SK-N-SH (cell line): ENCODE results near the gene IQGAP1. TPM values are rescaled to one million over a fixed set of nuclear protein-coding genes. Genes with fewer than 3 reads are reported as not detected.

Experiments
- CTCF ChIA-PET: fragments of 300-600, 350-600 bp; formaldehyde crosslinking; extraction: SDS; loops from one replicate; lab custom pipeline; 2021; lab: Yijun Ruan, JAX
- POLR2A ChIA-PET: fragments of 350-600 bp; sonication (Branson Sonifier 250); formaldehyde crosslinking; extraction: SDS; loops from one replicate; lab custom pipeline; 2020; ENCODE audit warnings: antibody characterized with exemption, inconsistent platforms; lab: Yijun Ruan, JAX
- DNase-seq: peaks from one replicate; pipeline ENCODE4 v3.0.0; 2012
- H2AFZ ChIP-seq: fragments of 200-600 bp; sonication (generic); 2 replicates; pipeline ENCODE4 v1.8.1; 2016; ENCODE audit warnings: antibody characterized with exemption, mild to moderate bottlenecking, low read depth
- H3F3A ChIP-seq: fragments of 200-600 bp; sonication (generic); replicated peaks from 2 replicates; pipeline ENCODE3; 2016; ENCODE audit warnings: antibody characterized with exemption, mild to moderate bottlenecking; ENCODE audit not compliant: insufficient read depth
- H3K27ac ChIP-seq, 2 experiments: fragments of 200-500 bp in 1 of 2; fragments of 200-600 bp in 1 of 2; sonication (Bioruptor generic) in 1 of 2; sonication (generic), shearing (Covaris generic) in 1 of 2; 2 replicates each; pipeline versions ENCODE4 v1.5.1 to v1.6.1; 2014 to 2016; ENCODE audit warnings: low read depth in 2 of 2, inconsistent platforms in 1 of 2, low read length in 1 of 2, mild to moderate bottlenecking in 1 of 2, mixed read lengths in 1 of 2
- H3K27me3 ChIP-seq: fragments of 200-600 bp; sonication (generic), shearing (Covaris generic); 2 replicates; pipeline ENCODE4 v1.6.1; 2016; ENCODE audit warnings: mixed run types; ENCODE audit not compliant: insufficient read depth
- H3K36me3 ChIP-seq, 2 experiments: fragments of 200-500 bp in 1 of 2; fragments of 200-600 bp in 1 of 2; sonication (Bioruptor generic) in 1 of 2; sonication (generic) in 1 of 2; replicated peaks in 1 of 2; 2 replicates each; pipeline versions ENCODE3 to v1.5.1; 2014 to 2016; ENCODE audit warnings: low read length in 1 of 2, mild to moderate bottlenecking in 1 of 2; ENCODE audit not compliant: insufficient read depth in 2 of 2, control insufficient read depth in 1 of 2
- H3K4me1 ChIP-seq, 2 experiments: fragments of 200-500 bp in 1 of 2; fragments of 200-600 bp in 1 of 2; sonication (Bioruptor generic) in 1 of 2; sonication (generic), shearing (Covaris generic) in 1 of 2; 2 replicates each; pipeline versions ENCODE4 v1.5.1 to v1.6.1; 2014 to 2016; ENCODE audit warnings: low read depth in 1 of 2, low read length in 1 of 2, mixed run types in 1 of 2; ENCODE audit not compliant: insufficient read depth in 2 of 2, control insufficient read depth in 1 of 2
- H3K4me2 ChIP-seq: fragments of 200-600 bp; sonication (generic), shearing (Covaris generic); 2 replicates; pipeline ENCODE4 v1.6.1; 2017; ENCODE audit warnings: mixed run types
- H3K4me3 ChIP-seq, 2 experiments: fragments of 200-500 bp in 1 of 2; fragments of 200-600 bp in 1 of 2; sonication (Bioruptor generic) in 1 of 2; sonication (generic), shearing (Covaris generic) in 1 of 2; 2 replicates each; pipeline versions ENCODE4 v1.5.1 to v1.8.1; 2014 to 2016; ENCODE audit warnings: low read depth in 2 of 2, inconsistent platforms in 1 of 2, low read length in 1 of 2, mild to moderate bottlenecking in 1 of 2, mixed read lengths in 1 of 2, moderate library complexity in 1 of 2
- H3K79me2 ChIP-seq: fragments of 200-600 bp; sonication (generic); 2 replicates; pipeline ENCODE4 v1.8.1; 2017; ENCODE audit warnings: mild to moderate bottlenecking; ENCODE audit not compliant: insufficient read depth
- H3K9ac ChIP-seq: fragments of 200-600 bp; sonication (generic); 2 replicates; pipeline ENCODE4 v1.6.1; 2017; ENCODE audit warnings: mixed run types
- H3K9me2 ChIP-seq: fragments of 200-600 bp; sonication (generic); 2 replicates; pipeline ENCODE4 v1.6.1; 2017; ENCODE audit warnings: mixed run types
- H3K9me3 ChIP-seq: fragments of 200-600 bp; sonication (generic); 2 replicates; pipeline ENCODE4 v1.6.1; 2017; ENCODE audit warnings: mixed run types, mild to moderate bottlenecking, moderate library complexity
- H4K20me1 ChIP-seq: fragments of 200-600 bp; sonication (generic); 2 replicates; pipeline ENCODE4 v1.6.1; 2017; ENCODE audit warnings: mild to moderate bottlenecking, mixed run types; ENCODE audit not compliant: insufficient read depth
- CHD2 ChIP-seq: fragments of 150-350 bp; IDR thresholded peaks from 2 replicates; pipeline ENCODE4 v1.6.1; 2018; ENCODE audit warnings: low read length; ENCODE audit not compliant: partially characterized antibody
- ELF1 ChIP-seq: IDR thresholded peaks from 2 replicates; pipeline ENCODE4 v1.4.0; 2012
- EP300 ChIP-seq, 2 experiments: IDR thresholded peaks; 2 replicates each; pipeline versions ENCODE4 v1.4.0 to v1.6.1; 2012; ENCODE audit warnings: borderline replicate concordance in 1 of 2, low read depth in 1 of 2, low read length in 1 of 2
- EZH2phosphoT487 ChIP-seq: fragments of 200-600 bp; sonication (generic); IDR thresholded peaks from 2 replicates; pipeline ENCODE4 v1.6.1; 2017; ENCODE audit warnings: low read depth, mixed run types, mild to moderate bottlenecking, antibody characterized with exemption, moderate library complexity, borderline replicate concordance
- FOSL2 ChIP-seq: IDR thresholded peaks from 2 replicates; pipeline ENCODE4 v1.4.0; 2012; ENCODE audit warnings: low read depth, mild to moderate bottlenecking, moderate library complexity, borderline replicate concordance
- FOXJ3 ChIP-seq: sonication (generic); formaldehyde crosslinking; IDR thresholded peaks from 2 replicates; pipeline ENCODE4 v1.5.1; 2020; ENCODE audit warnings: mild to moderate bottlenecking, missing genetic modification reagents
- GABPA ChIP-seq: IDR thresholded peaks from 2 replicates; pipeline ENCODE4 v1.4.0; 2012; ENCODE audit warnings: low read depth, mild to moderate bottlenecking
- GATA2 ChIP-seq: sonication (generic); formaldehyde crosslinking; IDR thresholded peaks from 2 replicates; pipeline ENCODE4 v1.5.0; 2020; ENCODE audit warnings: mild to moderate bottlenecking, missing genetic modification reagents
- JUND ChIP-seq: IDR thresholded peaks from 2 replicates; pipeline ENCODE4 v1.4.0; 2012
- MXI1 ChIP-seq: IDR thresholded peaks from 2 replicates; pipeline ENCODE4 v1.6.1; 2012; ENCODE audit warnings: mild to moderate bottlenecking, low read depth, low read length, improper control_type of control experiment
- NFIC ChIP-seq: IDR thresholded peaks from 2 replicates; pipeline ENCODE4 v1.4.0; 2012; ENCODE audit warnings: borderline replicate concordance
- POLR2AphosphoS5 ChIP-seq: IDR thresholded peaks from 2 replicates; pipeline ENCODE4 v1.6.1; 2012; ENCODE audit warnings: low read depth, low read length
- RAD21 ChIP-seq: IDR thresholded peaks from 2 replicates; pipeline ENCODE4 v1.6.1; 2012; ENCODE audit warnings: mild to moderate bottlenecking, low read length
- RCOR1 ChIP-seq: fragments of 150-350 bp; IDR thresholded peaks from 2 replicates; pipeline ENCODE4 v1.6.1; 2017; ENCODE audit warnings: antibody characterized with exemption, low read length
- REST ChIP-seq: IDR thresholded peaks from 2 replicates; pipeline ENCODE4 v1.6.1; 2012; ENCODE audit warnings: mild to moderate bottlenecking, low read depth, low read length, moderate library complexity
- RXRA ChIP-seq: IDR thresholded peaks from 2 replicates; pipeline ENCODE4 v1.4.0; 2012; ENCODE audit warnings: low read depth, mild to moderate bottlenecking, borderline replicate concordance
- SMC3 ChIP-seq: IDR thresholded peaks from 2 replicates; pipeline ENCODE4 v1.6.1; 2012; ENCODE audit warnings: low read depth, low read length, improper control_type of control experiment
- USF1 ChIP-seq: IDR thresholded peaks from 2 replicates; pipeline ENCODE4 v1.4.0; 2012; ENCODE audit warnings: low read depth, borderline replicate concordance
- USF2 ChIP-seq: fragments of 150-350 bp; IDR thresholded peaks from 2 replicates; pipeline ENCODE4 v1.6.1; 2017; ENCODE audit warnings: antibody characterized with exemption, low read length, low read depth, borderline replicate concordance
- WGBS: methylation state at CpG from one replicate; pipeline ENCODE4 v1.1.6; 2017; ENCODE audit warnings: low lambda C conversion rate; 5-methylcytosine and 5-hydroxymethylcytosine counted together
- polyA plus RNA-seq, 3 experiments: library from polyadenylated mRNA; depleted of rRNA; stranded (reverse); fragments of >200 nt; gene quantifications; 2 replicates each; pipeline ENCODE4 v1.2.3, GENCODE V29; 2012

Gene IQGAP1
- polyA plus RNA-seq, 1 of the 3 experiments (the other 2 are of a cell fraction) = 56.5 TPM

- Histone ChIP-seq H3K9me3 (no peaks in the 10 kb centered on the region), H3F3A (peaks cover 7% of the 10 kb centered on the region), H3K36me3 (no peaks in the 10 kb centered on the region), H3K4me1 (peaks cover 4 to 5% of the 10 kb centered on the region in 2 experiments; a peak in 1 of 4 replicates), H3K79me2 (no peaks in the 10 kb centered on the region), H3K27me3 (no peaks in the 10 kb centered on the region), H3K9me2 (no peaks in the 10 kb centered on the region), H3K4me3 (no peak overlapping the region), H3K9ac (no peak overlapping the region), H4K20me1 (no peaks in the 10 kb centered on the region), H2AFZ (no peak overlapping the region), H3K27ac (no peak overlapping the region), H3K4me2 (no peak overlapping the region)
- WGBS = 91% methylated on average over 9 of the region's 9 CpGs
- ChIA-PET POLR2A (no interaction called here), CTCF (interaction anchor here (1.2 kb wide), 1 partner anchor 30 kb away, joined by 3 read pairs; no protein-coding TSS in a partner anchor)
- no peak for DNase-seq
- TF ChIP-seq SMC3 (no peak), NFIC (no peak), JUND (no peak), GATA2 (no peak), USF2 (no peak), RAD21 (no peak), REST (no peak), EP300 (IDR thresholded peaks at IDR 0.05; ENCODE audit: borderline replicate concordance in 1 of 2, low read depth in 1 of 2, low read length in 1 of 2) (no peak), RCOR1 (no peak), GABPA (no peak), ELF1 (no peak)
Observed at GRCh38 chr15:90349821-90350220, 38.2 kb upstream of the IQGAP1 start.

- H3K27me3 ChIP-seq = no peaks in the 10 kb centered on the region
- peaks cover 0 to 6% of the 10 kb centered on the region in 2 experiments for H3K36me3 ChIP-seq
- no peak overlapping the region for H3K9ac ChIP-seq
- no peaks in the 10 kb centered on the region for H3K9me3 ChIP-seq
- H3F3A ChIP-seq = peaks cover 8% of the 10 kb centered on the region
- ChIA-PET POLR2A (interaction anchor here (0.9 kb wide), 1 partner anchor 9 kb away, joined by 3 read pairs; no protein-coding TSS in a partner anchor), CTCF (interaction anchor here (1.1 to 2.2 kb wide), 2 partner anchors 11 to 32 kb away, joined by 3 to 9 read pairs; no protein-coding TSS in a partner anchor)
- H3K9me2 ChIP-seq = no peaks in the 10 kb centered on the region
- H2AFZ ChIP-seq = peak overlapping the region; percentile 99
- H3K4me2 ChIP-seq = peak overlapping the region; percentile 91
- no peaks in the 10 kb centered on the region for H3K79me2 ChIP-seq
- DNase-seq = no peak
- no peaks in the 10 kb centered on the region for H4K20me1 ChIP-seq
- H3K27ac ChIP-seq = peak overlapping the region in 1 of 2 experiments; percentile 48; a peak in 1 of 4 replicates
- H3K4me3 ChIP-seq = peak overlapping the region; percentile 74 to 99
- 38% methylated on average over 25 of the region's 25 CpGs for WGBS
- peaks cover 4 to 5% of the 10 kb centered on the region in 2 experiments; a peak in 1 of 4 replicates for H3K4me1 ChIP-seq
- TF ChIP-seq JUND (no peak), MXI1 (no peak), POLR2AphosphoS5 (no peak), EZH2phosphoT487 (no peak), CHD2 (no peak), REST (no peak), USF1 (no peak), FOSL2 (no peak), FOXJ3 (no peak), RXRA (no peak), RCOR1 (no peak)
Observed at GRCh38 chr15:90351479-90352106, 36.4 kb upstream of the IQGAP1 start.
